LNCAP (cell line): ENCODE data around the gene NPAS3.

Experiments used
- CTCF ChIP-seq: fragments of 450-650 bp; IDR thresholded peaks from 2 replicates; pipeline ENCODE4 v1.5.1; 2017; ENCODE audit warnings: mild to moderate bottlenecking

NPAS3 gene

GRCh38 chr14:33652566-33653307, 714.1 kb downstream of the NPAS3 start:
- no peak for TF ChIP-seq CTCF

DNA sequence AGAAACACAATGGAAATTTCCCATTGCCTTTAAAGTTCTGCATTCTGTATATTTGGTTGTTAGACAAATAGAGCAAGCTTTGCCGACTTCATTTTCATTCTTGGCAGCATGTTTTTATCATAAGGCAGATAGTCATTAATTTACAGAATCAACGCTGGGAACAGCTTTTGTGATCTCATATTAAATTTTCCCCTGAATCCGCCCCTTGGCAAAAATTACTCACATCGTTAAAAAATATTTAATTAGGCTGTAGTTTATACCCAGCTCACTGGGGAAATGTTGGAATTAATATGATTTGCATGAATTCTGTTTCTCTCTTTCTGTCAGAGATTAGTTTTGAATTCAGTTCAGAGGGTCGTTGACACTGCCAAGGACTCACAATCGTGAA, 714.6 kb downstream of the NPAS3 start:
- TF ChIP-seq CTCF, result no peak

- no peak for TF ChIP-seq CTCF
Measured at GRCh38 chr14:33655421-33655820, 716.7 kb downstream of the NPAS3 start.

DNA sequence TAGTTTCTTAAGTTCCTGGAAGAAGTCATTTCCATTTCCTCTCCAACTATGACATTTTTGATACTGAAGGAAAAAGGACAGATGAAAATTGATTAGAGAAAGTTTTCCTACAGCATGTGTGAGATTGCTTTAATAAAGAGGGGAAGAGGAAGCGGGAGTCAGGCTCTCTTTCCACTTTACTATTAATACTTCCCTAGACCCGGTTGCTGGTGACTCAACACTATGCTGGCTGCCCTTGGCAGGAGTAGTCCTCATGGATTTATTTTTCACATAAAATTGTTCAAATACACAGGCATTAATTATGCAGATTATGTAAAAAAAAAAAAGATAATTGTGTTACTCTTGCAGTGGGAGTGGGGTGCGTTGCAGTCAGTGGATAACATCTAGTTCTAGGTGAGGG, 718.8 kb downstream of the NPAS3 start:
- no peak for TF ChIP-seq CTCF

DNA sequence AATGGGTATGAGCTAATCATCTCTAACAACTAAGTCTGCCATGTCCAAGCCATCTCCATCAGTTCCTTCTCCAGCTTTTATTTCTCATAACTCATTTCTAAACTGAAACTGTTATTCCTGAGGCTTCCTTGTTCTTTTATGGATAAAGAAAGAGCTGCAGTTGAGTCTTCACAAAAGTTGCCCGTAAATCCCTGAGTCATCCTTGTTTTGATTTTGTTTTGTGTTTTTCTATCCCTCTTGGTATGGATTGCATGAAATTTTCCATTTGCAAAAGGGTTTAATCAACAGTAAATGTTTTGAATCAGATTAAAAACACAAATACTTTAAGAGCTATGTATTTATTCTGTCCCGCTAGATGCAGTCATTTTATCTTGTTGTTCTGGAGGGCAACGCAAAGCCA, 721.6 kb downstream of the NPAS3 start:
- no peak for TF ChIP-seq CTCF

GRCh38 chr14:33661101-33661500, 722.4 kb downstream of the NPAS3 start:
- TF ChIP-seq CTCF, result no peak

- no peak for TF ChIP-seq CTCF
Measured at GRCh38 chr14:33668066-33668465, 729.4 kb downstream of the NPAS3 start.

GRCh38 chr14:33669111-33669510, 730.4 kb downstream of the NPAS3 start:
- no peak for TF ChIP-seq CTCF
